ENCODE data around the gene TRIM2.

Gene TRIM2

GRCh38 chr4:153177841-153178240 lies 26.4 kb upstream of the TRIM2 start:
- Histone ChIP-seq H3K4me3 (replicated peaks; ENCODE audit: insufficient read depth, low read length) (no peak overlapping the region), H3K27me3 (ENCODE audit: insufficient read depth, poor library complexity, severe bottlenecking) (no peaks in the 10 kb centered on the region), H3K27ac (replicated peaks) (no peak overlapping the region)
- DNase-seq (ENCODE audit: low read depth in 1 of 2, low spot score in 1 of 2) = no peak
- no peak for TF ChIP-seq POLR2AphosphoS5 (IDR thresholded peaks at IDR 0.05; ENCODE audit: low read depth)
- TF ChIP-seq GABPA (IDR thresholded peaks at IDR 0.05; ENCODE audit: low read depth) = no peak
- no peak for TF ChIP-seq SPI1 (IDR thresholded peaks at IDR 0.05; ENCODE audit: borderline replicate concordance, low read depth)
- TF ChIP-seq, protein P1, sequence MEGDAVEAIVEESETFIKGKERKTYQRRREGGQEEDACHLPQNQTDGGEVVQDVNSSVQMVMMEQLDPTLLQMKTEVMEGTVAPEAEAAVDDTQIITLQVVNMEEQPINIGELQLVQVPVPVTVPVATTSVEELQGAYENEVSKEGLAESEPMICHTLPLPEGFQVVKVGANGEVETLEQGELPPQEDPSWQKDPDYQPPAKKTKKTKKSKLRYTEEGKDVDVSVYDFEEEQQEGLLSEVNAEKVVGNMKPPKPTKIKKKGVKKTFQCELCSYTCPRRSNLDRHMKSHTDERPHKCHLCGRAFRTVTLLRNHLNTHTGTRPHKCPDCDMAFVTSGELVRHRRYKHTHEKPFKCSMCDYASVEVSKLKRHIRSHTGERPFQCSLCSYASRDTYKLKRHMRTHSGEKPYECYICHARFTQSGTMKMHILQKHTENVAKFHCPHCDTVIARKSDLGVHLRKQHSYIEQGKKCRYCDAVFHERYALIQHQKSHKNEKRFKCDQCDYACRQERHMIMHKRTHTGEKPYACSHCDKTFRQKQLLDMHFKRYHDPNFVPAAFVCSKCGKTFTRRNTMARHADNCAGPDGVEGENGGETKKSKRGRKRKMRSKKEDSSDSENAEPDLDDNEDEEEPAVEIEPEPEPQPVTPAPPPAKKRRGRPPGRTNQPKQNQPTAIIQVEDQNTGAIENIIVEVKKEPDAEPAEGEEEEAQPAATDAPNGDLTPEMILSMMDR (IDR thresholded peaks at IDR 0.05; ENCODE audit: insufficient read depth, low read length) = no peak
- TF ChIP-seq, protein P2, sequence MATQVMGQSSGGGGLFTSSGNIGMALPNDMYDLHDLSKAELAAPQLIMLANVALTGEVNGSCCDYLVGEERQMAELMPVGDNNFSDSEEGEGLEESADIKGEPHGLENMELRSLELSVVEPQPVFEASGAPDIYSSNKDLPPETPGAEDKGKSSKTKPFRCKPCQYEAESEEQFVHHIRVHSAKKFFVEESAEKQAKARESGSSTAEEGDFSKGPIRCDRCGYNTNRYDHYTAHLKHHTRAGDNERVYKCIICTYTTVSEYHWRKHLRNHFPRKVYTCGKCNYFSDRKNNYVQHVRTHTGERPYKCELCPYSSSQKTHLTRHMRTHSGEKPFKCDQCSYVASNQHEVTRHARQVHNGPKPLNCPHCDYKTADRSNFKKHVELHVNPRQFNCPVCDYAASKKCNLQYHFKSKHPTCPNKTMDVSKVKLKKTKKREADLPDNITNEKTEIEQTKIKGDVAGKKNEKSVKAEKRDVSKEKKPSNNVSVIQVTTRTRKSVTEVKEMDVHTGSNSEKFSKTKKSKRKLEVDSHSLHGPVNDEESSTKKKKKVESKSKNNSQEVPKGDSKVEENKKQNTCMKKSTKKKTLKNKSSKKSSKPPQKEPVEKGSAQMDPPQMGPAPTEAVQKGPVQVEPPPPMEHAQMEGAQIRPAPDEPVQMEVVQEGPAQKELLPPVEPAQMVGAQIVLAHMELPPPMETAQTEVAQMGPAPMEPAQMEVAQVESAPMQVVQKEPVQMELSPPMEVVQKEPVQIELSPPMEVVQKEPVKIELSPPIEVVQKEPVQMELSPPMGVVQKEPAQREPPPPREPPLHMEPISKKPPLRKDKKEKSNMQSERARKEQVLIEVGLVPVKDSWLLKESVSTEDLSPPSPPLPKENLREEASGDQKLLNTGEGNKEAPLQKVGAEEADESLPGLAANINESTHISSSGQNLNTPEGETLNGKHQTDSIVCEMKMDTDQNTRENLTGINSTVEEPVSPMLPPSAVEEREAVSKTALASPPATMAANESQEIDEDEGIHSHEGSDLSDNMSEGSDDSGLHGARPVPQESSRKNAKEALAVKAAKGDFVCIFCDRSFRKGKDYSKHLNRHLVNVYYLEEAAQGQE (IDR thresholded peaks at IDR 0.05; ENCODE audit: insufficient replicate concordance, low read depth) = no peak

DNA sequence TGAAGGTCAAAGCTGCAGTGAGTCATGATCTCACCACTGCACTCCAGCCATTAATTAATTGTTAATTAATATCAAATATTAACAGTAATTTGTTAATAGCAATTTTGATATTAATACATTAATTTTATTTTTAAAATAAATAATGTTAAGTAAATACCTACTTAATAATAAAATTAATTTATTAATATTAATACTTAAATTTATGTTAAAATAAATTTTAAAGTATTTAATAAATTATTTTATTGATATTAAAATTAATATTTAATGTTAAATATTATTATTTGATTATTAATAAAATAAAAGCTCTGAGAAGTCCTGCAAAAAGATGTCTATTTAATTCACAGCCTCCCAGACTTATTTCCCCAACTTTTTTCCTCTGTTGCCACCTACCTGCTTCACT lies 25.1 kb upstream of the TRIM2 start:
- no peak for DNase-seq (ENCODE audit: low read depth in 1 of 2, low spot score in 1 of 2)
- Histone ChIP-seq H3K27ac (replicated peaks) (no peak overlapping the region), H3K4me3 (replicated peaks; ENCODE audit: insufficient read depth, low read length) (no peak overlapping the region), H3K27me3 (ENCODE audit: insufficient read depth, poor library complexity, severe bottlenecking) (no peaks in the 10 kb centered on the region)
- TF ChIP-seq, protein P1 (IDR thresholded peaks at IDR 0.05; ENCODE audit: insufficient read depth, low read length) = no peak
- TF ChIP-seq GABPA (IDR thresholded peaks at IDR 0.05; ENCODE audit: low read depth) = no peak
- TF ChIP-seq POLR2AphosphoS5 (IDR thresholded peaks at IDR 0.05; ENCODE audit: low read depth) = no peak
- TF ChIP-seq, protein P2 (IDR thresholded peaks at IDR 0.05; ENCODE audit: insufficient replicate concordance, low read depth) = no peak

DNA sequence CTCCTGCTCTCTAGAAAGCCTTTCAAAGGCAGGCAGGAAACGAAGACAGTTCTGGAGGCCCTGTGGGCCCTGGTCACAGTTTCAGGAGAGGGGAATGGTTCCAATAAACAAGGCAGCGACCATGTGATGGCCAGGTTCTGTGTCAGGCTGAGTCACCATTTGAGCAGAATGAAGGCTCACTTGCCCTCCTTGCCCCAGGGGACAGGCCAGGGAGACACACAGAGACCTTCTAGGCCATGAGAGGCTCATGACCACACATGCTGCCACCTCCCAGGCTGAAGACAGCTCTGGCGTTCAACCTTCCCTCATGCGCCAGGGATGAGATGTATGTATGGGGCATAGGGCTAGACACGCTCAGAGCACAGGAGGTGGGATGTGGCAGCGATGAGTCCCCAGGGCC lies 22.9 kb upstream of the TRIM2 start:
- no peak for DNase-seq (ENCODE audit: low read depth in 1 of 2, low spot score in 1 of 2)
- Histone ChIP-seq H3K4me3 (replicated peaks; ENCODE audit: insufficient read depth, low read length) (no peak overlapping the region), H3K27me3 (ENCODE audit: insufficient read depth, poor library complexity, severe bottlenecking) (no peaks in the 10 kb centered on the region), H3K27ac (replicated peaks) (no peak overlapping the region)
- TF ChIP-seq, protein P2 (IDR thresholded peaks at IDR 0.05; ENCODE audit: insufficient replicate concordance, low read depth) = no peak
- TF ChIP-seq GABPA (IDR thresholded peaks at IDR 0.05; ENCODE audit: low read depth) = no peak

GRCh38 chr4:153181700-153182099 lies 22.5 kb upstream of the TRIM2 start:
- no peak overlapping the region for H3K27ac ChIP-seq (replicated peaks)
- DNase-seq (ENCODE audit: low read depth in 1 of 2, low spot score in 1 of 2) = no peak
- H3K27me3 ChIP-seq (ENCODE audit: insufficient read depth, poor library complexity, severe bottlenecking) = no peaks in the 10 kb centered on the region
- no peak overlapping the region for H3K4me3 ChIP-seq (replicated peaks; ENCODE audit: insufficient read depth, low read length)
- TF ChIP-seq, protein P2 (IDR thresholded peaks at IDR 0.05; ENCODE audit: insufficient replicate concordance, low read depth) = no peak
- TF ChIP-seq, protein P1 (IDR thresholded peaks at IDR 0.05; ENCODE audit: insufficient read depth, low read length) = no peak
- TF ChIP-seq POLR2AphosphoS5 (IDR thresholded peaks at IDR 0.05; ENCODE audit: low read depth) = no peak
- no peak for TF ChIP-seq GABPA (IDR thresholded peaks at IDR 0.05; ENCODE audit: low read depth)
- TF ChIP-seq SPI1 (IDR thresholded peaks at IDR 0.05; ENCODE audit: borderline replicate concordance, low read depth) = no peak

All from HL-60 (cell line).